Measurements from ENCODE around the gene UVRAG.

- no peak for TF ChIP-seq CTCF (IDR thresholded peaks at IDR 0.05)
- TF ChIP-seq POLR2A (IDR thresholded peaks at IDR 0.05), result no peak
Observed at GRCh38 chr11:75778962-75779361, 36.0 kb upstream of the UVRAG start.
